Stomach (tissue), 4 donors: Measurements from ENCODE around the gene DCDC2C.

Source experiments
- EP300 ChIP-seq: sonication (generic); formaldehyde crosslinking; IDR thresholded peaks from one replicate; pipeline ENCODE4 v1.6.1; 2017; ENCODE audit warnings: antibody characterized with exemption
- POLR2A ChIP-seq, 4 donors: fragments of 450-650 bp; IDR thresholded peaks; one replicate each; pipeline ENCODE4 v1.6.1; 2016; ENCODE audit warnings: antibody characterized with exemption in 4 of 4, control low read depth in 2 of 4, mild to moderate bottlenecking in 1 of 4, moderate library complexity in 1 of 4
- POLR2AphosphoS5 ChIP-seq, 3 donors: sonication (generic); formaldehyde crosslinking; IDR thresholded peaks; one replicate each; pipeline ENCODE4 v1.6.1; 2016; ENCODE audit warnings: antibody characterized with exemption in 3 of 3
- TF ChIP-seq, protein P1 (sequence below), 7 experiments: fragments of 450-650 bp in 4 of 7; fragments of 200-600 bp in 3 of 7; sonication (generic) in 3 of 7; IDR thresholded peaks; one replicate each; pipeline ENCODE4 v1.5.1; 2016 to 2019; ENCODE audit warnings: antibody characterized with exemption in 7 of 7, control low read depth in 2 of 7, mild to moderate bottlenecking in 1 of 7

GRCh38 chr2:3670376-3670775, 33.0 kb upstream of the DCDC2C start:
- TF ChIP-seq EP300 (no peak), POLR2AphosphoS5 (IDR thresholded peaks at IDR 0.05) (no peak), POLR2A (IDR thresholded peaks at IDR 0.05) (no peak)
- TF ChIP-seq, protein P1, sequence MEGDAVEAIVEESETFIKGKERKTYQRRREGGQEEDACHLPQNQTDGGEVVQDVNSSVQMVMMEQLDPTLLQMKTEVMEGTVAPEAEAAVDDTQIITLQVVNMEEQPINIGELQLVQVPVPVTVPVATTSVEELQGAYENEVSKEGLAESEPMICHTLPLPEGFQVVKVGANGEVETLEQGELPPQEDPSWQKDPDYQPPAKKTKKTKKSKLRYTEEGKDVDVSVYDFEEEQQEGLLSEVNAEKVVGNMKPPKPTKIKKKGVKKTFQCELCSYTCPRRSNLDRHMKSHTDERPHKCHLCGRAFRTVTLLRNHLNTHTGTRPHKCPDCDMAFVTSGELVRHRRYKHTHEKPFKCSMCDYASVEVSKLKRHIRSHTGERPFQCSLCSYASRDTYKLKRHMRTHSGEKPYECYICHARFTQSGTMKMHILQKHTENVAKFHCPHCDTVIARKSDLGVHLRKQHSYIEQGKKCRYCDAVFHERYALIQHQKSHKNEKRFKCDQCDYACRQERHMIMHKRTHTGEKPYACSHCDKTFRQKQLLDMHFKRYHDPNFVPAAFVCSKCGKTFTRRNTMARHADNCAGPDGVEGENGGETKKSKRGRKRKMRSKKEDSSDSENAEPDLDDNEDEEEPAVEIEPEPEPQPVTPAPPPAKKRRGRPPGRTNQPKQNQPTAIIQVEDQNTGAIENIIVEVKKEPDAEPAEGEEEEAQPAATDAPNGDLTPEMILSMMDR (IDR thresholded peaks at IDR 0.05): no peak
